K562 (cell line): Measurements from ENCODE around the gene RBSN. TPM values are rescaled to one million over a fixed set of nuclear protein-coding genes. Genes with fewer than 3 reads are reported as not detected.

Experiments used
- GATAD2B ChIP-seq: fragments of 450-650 bp; IDR thresholded peaks from 2 replicates; pipeline ENCODE4 v1.6.1; 2017; ENCODE audit warnings: mild to moderate bottlenecking, borderline replicate concordance
- MEF2A ChIP-seq: IDR thresholded peaks from 2 replicates; pipeline ENCODE4 v1.6.1; 2011; ENCODE audit warnings: low read depth, mild to moderate bottlenecking, low read length, moderate library complexity; ENCODE audit not compliant: control insufficient read depth
- NCOA6 ChIP-seq: fragments of 450-650 bp; IDR thresholded peaks from 2 replicates; pipeline ENCODE4 v1.6.1; 2017; ENCODE audit warnings: mild to moderate bottlenecking
- RREB1 ChIP-seq: fragments of 250-450 bp; sonication (Bioruptor Pico); IDR thresholded peaks from 2 replicates; pipeline ENCODE4 v1.4.0; 2020
- SMARCB1 ChIP-seq: IDR thresholded peaks from 2 replicates; pipeline ENCODE4 v1.6.1; 2011; ENCODE audit warnings: improper control_type of control experiment, low read depth; ENCODE audit not compliant: insufficient read length
- SPI1 ChIP-seq: IDR thresholded peaks from 2 replicates; pipeline ENCODE4 v1.6.1; 2011; ENCODE audit warnings: low read depth, low read length, control low read depth, borderline replicate concordance
- STAG1 ChIP-seq: sonication (generic); formaldehyde crosslinking; IDR thresholded peaks from 2 replicates; pipeline ENCODE4 v1.5.0; 2020; ENCODE audit warnings: missing genetic modification reagents, borderline replicate concordance
- TBP ChIP-seq: optimal IDR thresholded peaks from 2 replicates; pipeline ENCODE3; 2011; ENCODE audit warnings: low read depth, low read length, improper control_type of control experiment
- ZNF133 ChIP-seq: fragments of 250-450 bp; sonication (Bioruptor Pico); IDR thresholded peaks from 2 replicates; pipeline ENCODE4 v1.4.0; 2020; ENCODE audit warnings: mild to moderate bottlenecking
- ZNF639 ChIP-seq, 2 experiments: fragments of 200-800 bp in 1 of 2; sonication (Bioruptor generic) in 1 of 2; sonication (generic) in 1 of 2; formaldehyde crosslinking in 1 of 2; IDR thresholded peaks in 1 of 2; conservative IDR thresholded peaks in 1 of 2; 2 replicates each; pipeline versions ENCODE4 v1.5.0 to v1.6.1; 2016 to 2020; ENCODE audit warnings: missing compliant biosample characterization in 1 of 2, missing genetic modification characterization in 1 of 2, missing genetic modification reagents in 1 of 2
- polyA plus RNA-seq, 8 experiments: library from polyadenylated mRNA; depleted of rRNA in 4 of 8; stranded (reverse) in 5 of 8; unstranded in 3 of 8; fragments of >200 nt; fragmentation: Nextera tagmentation in 2 of 8; fragmentation: Illumina TruSeq in 1 of 8; extraction: Ambion mirVana in 2 of 8; extraction: Trizol in 1 of 8; gene quantifications; 2 replicates each; pipeline versions ENCODE4 v1.2.1 to v1.2.3, GENCODE V29; 2011 to 2014; ENCODE audit warnings: inconsistent platforms in 1 of 8, missing spikeins in 1 of 8
- total RNA-seq, 7 experiments: library from RNA; depleted of rRNA in 6 of 7; stranded (reverse); fragments of >200 nt in 6 of 7; fragmentation: Illumina TruSeq in 2 of 7; extraction: Trizol in 2 of 7; gene quantifications; 2 replicates each; pipeline versions ENCODE4 v1.2.1 to v1.2.3, GENCODE V29; 2011 to 2021; ENCODE audit warnings: low replicate concordance in 1 of 7
- TF ChIP-seq, protein P1 (sequence below): fragments of 250-450 bp; sonication (Bioruptor Pico); IDR thresholded peaks from 2 replicates; pipeline ENCODE4 v1.4.0; 2020; ENCODE audit warnings: mild to moderate bottlenecking
- TF ChIP-seq, protein P2 (sequence below): fragments of 450-650 bp; IDR thresholded peaks from 2 replicates; pipeline ENCODE4 v1.6.1; 2016; ENCODE audit warnings: borderline replicate concordance

Gene RBSN
- total and polyA plus RNA-seq, 9 of the 15 experiments (the other 6 are each of a cell fraction or from before 2014, with no cell fraction given) = 2.9 to 19.6 (median 15.0) TPM

GRCh38 chr3:15098503-15099363 lies at the start of gene RBSN (continued):
- TF ChIP-seq ZNF639 (CRISPR knock-in tag; conservative IDR thresholded peaks at IDR 0.05 in 1 of 2, IDR thresholded peaks at IDR 0.05 in 1 of 2) (peak in 1 of 2 experiments; percentile 87; a peak in 2 of 4 replicates), STAG1 (CRISPR knock-in tag) (no peak), SPI1 (0 out of 2 replicates have a peak, but pooled peaks have one; percentile 34), ZNF133 (CRISPR knock-in tag) (no peak), GATAD2B (peak; percentile 63; the same call in 1 of the 2 replicates), SMARCB1 (no peak), TBP (peak; percentile 92), MEF2A (0 out of 2 replicates have a peak, but pooled peaks have one; percentile 3), NCOA6 (peak; percentile 73), RREB1 (CRISPR knock-in tag) (peak; percentile 58; the same call in 1 of the 2 replicates)
- TF ChIP-seq, protein P1, sequence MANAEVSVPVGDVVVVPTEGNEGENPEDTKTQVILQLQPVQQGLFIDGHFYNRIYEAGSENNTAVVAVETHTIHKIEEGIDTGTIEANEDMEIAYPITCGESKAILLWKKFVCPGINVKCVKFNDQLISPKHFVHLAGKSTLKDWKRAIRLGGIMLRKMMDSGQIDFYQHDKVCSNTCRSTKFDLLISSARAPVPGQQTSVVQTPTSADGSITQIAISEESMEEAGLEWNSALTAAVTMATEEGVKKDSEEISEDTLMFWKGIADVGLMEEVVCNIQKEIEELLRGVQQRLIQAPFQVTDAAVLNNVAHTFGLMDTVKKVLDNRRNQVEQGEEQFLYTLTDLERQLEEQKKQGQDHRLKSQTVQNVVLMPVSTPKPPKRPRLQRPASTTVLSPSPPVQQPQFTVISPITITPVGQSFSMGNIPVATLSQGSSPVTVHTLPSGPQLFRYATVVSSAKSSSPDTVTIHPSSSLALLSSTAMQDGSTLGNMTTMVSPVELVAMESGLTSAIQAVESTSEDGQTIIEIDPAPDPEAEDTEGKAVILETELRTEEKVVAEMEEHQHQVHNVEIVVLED (CRISPR knock-in tag) = peak; percentile 98
- TF ChIP-seq, protein P2, sequence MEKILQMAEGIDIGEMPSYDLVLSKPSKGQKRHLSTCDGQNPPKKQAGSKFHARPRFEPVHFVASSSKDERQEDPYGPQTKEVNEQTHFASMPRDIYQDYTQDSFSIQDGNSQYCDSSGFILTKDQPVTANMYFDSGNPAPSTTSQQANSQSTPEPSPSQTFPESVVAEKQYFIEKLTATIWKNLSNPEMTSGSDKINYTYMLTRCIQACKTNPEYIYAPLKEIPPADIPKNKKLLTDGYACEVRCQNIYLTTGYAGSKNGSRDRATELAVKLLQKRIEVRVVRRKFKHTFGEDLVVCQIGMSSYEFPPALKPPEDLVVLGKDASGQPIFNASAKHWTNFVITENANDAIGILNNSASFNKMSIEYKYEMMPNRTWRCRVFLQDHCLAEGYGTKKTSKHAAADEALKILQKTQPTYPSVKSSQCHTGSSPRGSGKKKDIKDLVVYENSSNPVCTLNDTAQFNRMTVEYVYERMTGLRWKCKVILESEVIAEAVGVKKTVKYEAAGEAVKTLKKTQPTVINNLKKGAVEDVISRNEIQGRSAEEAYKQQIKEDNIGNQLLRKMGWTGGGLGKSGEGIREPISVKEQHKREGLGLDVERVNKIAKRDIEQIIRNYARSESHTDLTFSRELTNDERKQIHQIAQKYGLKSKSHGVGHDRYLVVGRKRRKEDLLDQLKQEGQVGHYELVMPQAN = peak; percentile 97
